NCI-H1417 treated with DMSO at 0.1 percent for 48 hours (cell line): ENCODE measurements around the gene SLC25A21.

ENCODE experiments used
- DNase-seq: peaks from one replicate; lab custom pipeline; 2025; lab: John Stamatoyannopoulos, UW

The SLC25A21 gene

GRCh38 chr14:37143475-37143874 lies 28.9 kb downstream of the SLC25A21 start:
- DNase-seq: no peak

- DNase-seq: no peak
Measured at GRCh38 chr14:37142835-37143401, 29.5 kb downstream of the SLC25A21 start.

GRCh38 chr14:37140176-37140575 lies 32.2 kb downstream of the SLC25A21 start:
- DNase-seq: no peak

GRCh38 chr14:37139710-37140109 lies 32.7 kb downstream of the SLC25A21 start:
- no peak for DNase-seq

- no peak for DNase-seq
Measured at GRCh38 chr14:37138898-37139297, 33.5 kb downstream of the SLC25A21 start.

GRCh38 chr14:37133284-37133913 lies 39.0 kb downstream of the SLC25A21 start:
- no peak for DNase-seq

GRCh38 chr14:37131205-37131604 lies 41.2 kb downstream of the SLC25A21 start:
- DNase-seq: no peak

GRCh38 chr14:37129047-37129446 lies 43.4 kb downstream of the SLC25A21 start:
- DNase-seq: no peak

GRCh38 chr14:37124614-37125013 lies 47.8 kb downstream of the SLC25A21 start:
- DNase-seq: no peak

- DNase-seq: no peak
Measured at GRCh38 chr14:37122919-37123639, 49.3 kb downstream of the SLC25A21 start.

GRCh38 chr14:37122288-37122687 lies 50.1 kb downstream of the SLC25A21 start:
- no peak for DNase-seq

GRCh38 chr14:37118673-37119366 lies 53.6 kb downstream of the SLC25A21 start:
- DNase-seq: no peak

- DNase-seq: no peak
Measured at GRCh38 chr14:37116933-37117849, 55.2 kb downstream of the SLC25A21 start.

GRCh38 chr14:37115406-37115805 lies 57.0 kb downstream of the SLC25A21 start:
- no peak for DNase-seq

- DNase-seq: no peak
Measured at GRCh38 chr14:37114559-37114958, 57.8 kb downstream of the SLC25A21 start.

- no peak for DNase-seq
Measured at GRCh38 chr14:37114002-37114401, 58.4 kb downstream of the SLC25A21 start.

GRCh38 chr14:37098132-37098531 lies 74.3 kb downstream of the SLC25A21 start:
- DNase-seq: no peak

GRCh38 chr14:37094502-37094901 lies 77.9 kb downstream of the SLC25A21 start:
- no peak for DNase-seq

GRCh38 chr14:37093364-37093763 lies 79.0 kb downstream of the SLC25A21 start:
- no peak for DNase-seq

- no peak for DNase-seq
Measured at GRCh38 chr14:37091651-37092050, 80.8 kb downstream of the SLC25A21 start.

GRCh38 chr14:37090026-37090425 lies 82.4 kb downstream of the SLC25A21 start:
- DNase-seq: no peak

- DNase-seq: no peak
Measured at GRCh38 chr14:37089410-37089809, 83.0 kb downstream of the SLC25A21 start.
